Activated CD8-positive, alpha-beta memory T cell treated with anti-CD3 and anti-CD28 coated beads, Interleukin-2, amount 10 ng/mL, durations not matched to agents 7 days and 5 days (primary cell): ENCODE measurements around the gene OLFML1. TPM values are rescaled to one million over a fixed set of nuclear protein-coding genes. Genes with fewer than 3 reads are reported as not detected.
"Not testable (repeated sequence)": the region's sequence is repeated elsewhere in the genome, so short reads cannot be mapped to it uniquely, and the experiment has no call there.

Source experiments
- ATAC-seq: fragments of 150-1000 bp; cut with Tn5 transposase; one replicate; pipeline ENCODE4 v1.10.0; 2021; ENCODE audit warnings: moderate library complexity
- CTCF ChIA-PET: fragments of 350-600 bp; sonication (Branson Sonifier 250); formaldehyde crosslinking; loops from one replicate; lab custom pipeline; 2021; ENCODE audit warnings: antibody characterized with exemption; lab: Charles Lee
- DNase-seq: peaks from one replicate; pipeline ENCODE4 v3.0.0-alpha.2; 2020
- H3K27ac Mint-ChIP-seq: one replicate; pipeline ENCODE4 v1.8.0; 2021; ENCODE audit warnings: mild to moderate bottlenecking, mixed read lengths
- H3K27me3 Mint-ChIP-seq: one replicate; pipeline ENCODE4 v1.8.0; 2021; ENCODE audit warnings: mixed read lengths
- H3K36me3 Mint-ChIP-seq: one replicate; pipeline ENCODE4 v1.8.0; 2021; ENCODE audit warnings: mild to moderate bottlenecking, mixed read lengths
- H3K4me1 Mint-ChIP-seq: one replicate; pipeline ENCODE4 v1.8.0; 2021; ENCODE audit warnings: mixed read lengths
- H3K4me3 Mint-ChIP-seq: one replicate; pipeline ENCODE4 v1.8.0; 2021; ENCODE audit warnings: mild to moderate bottlenecking, moderate library complexity, mixed read lengths
- H3K9me3 Mint-ChIP-seq: one replicate; pipeline ENCODE4 v1.8.0; 2022; ENCODE audit warnings: low read depth, mixed read lengths
- total RNA-seq, 2 experiments: library from RNA; stranded (reverse); gene quantifications; one replicate each; pipeline ENCODE4 v1.2.3, GENCODE V29; 2021

The OLFML1 gene
- total RNA-seq, 2 experiments from 2014 or later: not detected

GRCh38 chr11:7506243-7506642 lies 20.9 kb downstream of the OLFML1 start:
- Mint-ChIP-seq H3K36me3 (no peaks in the 10 kb centered on the region), H3K4me1 (no peaks in the 10 kb centered on the region), H3K27ac (no peak overlapping the region), H3K4me3 (no peak overlapping the region), H3K27me3 (peaks cover 11% of the 10 kb centered on the region), H3K9me3 (no peaks in the 10 kb centered on the region)
- no peak for DNase-seq
- CTCF ChIA-PET: interaction anchor here (1.1 to 1.5 kb wide), 2 partner anchors 153 to 751 kb away, joined by 3 read pairs; no protein-coding TSS in a partner anchor
- no peak for ATAC-seq

DNA sequence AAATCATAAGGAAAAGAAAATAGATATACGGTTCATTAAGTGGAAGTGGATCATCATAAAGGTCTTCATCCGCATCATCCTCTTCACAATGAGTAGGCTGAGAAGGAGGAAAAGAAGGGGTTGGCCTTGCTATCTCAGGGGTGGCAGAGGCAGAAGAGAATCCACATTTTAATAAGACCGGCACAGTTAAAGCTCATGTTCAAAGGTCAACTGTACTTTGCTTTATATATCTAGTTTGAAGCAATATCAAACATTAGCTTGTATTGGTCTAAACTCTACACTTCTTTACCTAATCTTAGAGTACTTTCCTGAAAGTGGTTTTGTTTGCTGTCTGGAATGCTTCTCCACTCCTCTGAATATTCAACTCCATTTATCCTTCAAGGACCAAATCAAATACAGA lies 22.8 kb downstream of the OLFML1 start:
- H3K36me3 Mint-ChIP-seq: no peaks in the 10 kb centered on the region
- no peaks in the 10 kb centered on the region for H3K9me3 Mint-ChIP-seq
- CTCF ChIA-PET: interaction anchor here (0.8 to 1.4 kb wide), 4 partner anchors 9 to 157 kb away, joined by 3 read pairs; no protein-coding TSS in a partner anchor
- H3K4me3 Mint-ChIP-seq: no peak overlapping the region
- DNase-seq: no peak
- no peak for ATAC-seq
- H3K27me3 Mint-ChIP-seq: peaks cover 11% of the 10 kb centered on the region
- peaks cover 4% of the 10 kb centered on the region for H3K4me1 Mint-ChIP-seq
- no peak overlapping the region for H3K27ac Mint-ChIP-seq

- H3K9me3 Mint-ChIP-seq: no peaks in the 10 kb centered on the region
- no peak overlapping the region for H3K4me3 Mint-ChIP-seq
- CTCF ChIA-PET: interaction anchor here (0.8 to 5.0 kb wide), 3 partner anchors 19 to 146 kb away, joined by 3 to 38 read pairs (median 3); no protein-coding TSS in a partner anchor
- H3K27me3 Mint-ChIP-seq: peaks cover 18% of the 10 kb centered on the region
- no peak for ATAC-seq
- H3K36me3 Mint-ChIP-seq: no peaks in the 10 kb centered on the region
- DNase-seq: no peak
- peaks cover 12% of the 10 kb centered on the region for H3K4me1 Mint-ChIP-seq
- H3K27ac Mint-ChIP-seq: no peak overlapping the region
These were observed 24.7 kb downstream of the OLFML1 start for GRCh38 chr11:7509966-7510365.

GRCh38 chr11:7511401-7511800 lies 26.1 kb downstream of the OLFML1 start:
- no peak overlapping the region for H3K4me3 Mint-ChIP-seq
- ATAC-seq: no peak
- no peak for DNase-seq
- H3K27ac Mint-ChIP-seq: no peak overlapping the region
- CTCF ChIA-PET: interaction anchor here (1.5 to 5.3 kb wide), 3 partner anchors 136 to 155 kb away, joined by 3 to 38 read pairs (median 34); no protein-coding TSS in a partner anchor
- H3K4me1 Mint-ChIP-seq: peaks cover 19% of the 10 kb centered on the region
- no peaks in the 10 kb centered on the region for H3K9me3 Mint-ChIP-seq
- H3K27me3 Mint-ChIP-seq: peaks cover 24% of the 10 kb centered on the region
- peaks cover 1% of the 10 kb centered on the region for H3K36me3 Mint-ChIP-seq

GRCh38 chr11:7512525-7513233 lies 27.4 kb downstream of the OLFML1 start:
- DNase-seq (no peak), ATAC-seq (peak; percentile 7)
- Mint-ChIP-seq H3K4me1 (peaks cover 19% of the 10 kb centered on the region), H3K27me3 (peaks cover 25% of the 10 kb centered on the region), H3K27ac (peak overlapping the region; percentile 85), H3K9me3 (no peaks in the 10 kb centered on the region), H3K4me3 (peak overlapping the region; percentile 83), H3K36me3 (peaks cover 1% of the 10 kb centered on the region)
- CTCF ChIA-PET: interaction anchor here (0.7 to 5.3 kb wide), 20 partner anchors 9 to 184 kb away, joined by 3 to 38 read pairs (median 4); no protein-coding TSS in a partner anchor

GRCh38 chr11:7513234-7514098 lies 28.2 kb downstream of the OLFML1 start, which contains the start of gene PPFIBP2:
PPFIBP2 (plus strand) TSS chr11:7513999; CDS start chr11:7549476, 35,477 bp downstream.
- CTCF ChIA-PET: interaction anchor here (0.6 to 5.3 kb wide), 27 partner anchors 8 to 183 kb away, joined by 3 to 38 read pairs (median 4); no protein-coding TSS in a partner anchor

DNA sequence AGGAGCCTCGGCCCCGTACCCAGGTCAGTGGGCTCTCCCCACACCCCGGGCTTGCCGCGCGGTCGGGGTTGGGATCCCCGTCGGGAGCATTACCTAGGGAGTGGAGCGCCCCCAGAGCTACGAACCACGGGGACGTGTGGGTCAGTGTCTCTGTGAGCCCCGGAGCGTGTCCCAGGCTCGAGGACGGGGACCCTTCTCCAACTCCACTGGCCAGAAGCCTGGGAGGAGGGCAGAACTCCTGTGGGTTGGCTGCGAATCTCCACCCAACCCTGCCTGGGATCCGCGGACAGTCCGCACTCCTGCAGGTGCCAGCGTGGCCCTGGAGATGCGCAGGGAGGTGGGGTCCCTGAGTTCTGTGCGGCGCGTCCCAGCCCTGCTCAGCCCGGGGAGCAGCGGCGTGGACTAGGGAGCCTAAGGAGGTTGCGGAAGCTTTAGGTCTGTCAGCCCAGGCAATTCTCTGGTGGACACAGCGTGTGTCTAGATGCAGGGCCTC lies 28.8 kb downstream of the OLFML1 start:
- DNase-seq: no peak
- Mint-ChIP-seq H3K9me3 (no peaks in the 10 kb centered on the region), H3K4me1 (peaks cover 22% of the 10 kb centered on the region), H3K4me3 (peak overlapping the region; percentile 83), H3K27me3 (peaks cover 25% of the 10 kb centered on the region), H3K36me3 (peaks cover 1% of the 10 kb centered on the region), H3K27ac (peak overlapping the region; percentile 35)
- CTCF ChIA-PET: interaction anchor here (0.6 to 5.3 kb wide), 19 partner anchors 8 to 182 kb away, joined by 3 to 38 read pairs (median 4); no protein-coding TSS in a partner anchor
- ATAC-seq: peak; percentile 22

More at GRCh38 chr11:7513234-7514098, 28.2 kb downstream of the OLFML1 start, which contains the start of gene PPFIBP2:
- H3K27ac Mint-ChIP-seq: peak within 1 kb of the TSS; percentile 85
- H3K36me3 Mint-ChIP-seq: peaks cover 1% of the 10 kb centered on the region
- DNase-seq (peak; percentile 85), ATAC-seq (peak; percentile 95)
- no peaks in the 10 kb centered on the region for H3K9me3 Mint-ChIP-seq
- peak within 1 kb of the TSS; percentile 83 for H3K4me3 Mint-ChIP-seq
- peaks cover 25% of the 10 kb centered on the region for H3K27me3 Mint-ChIP-seq
- H3K4me1 Mint-ChIP-seq: peaks cover 19% of the 10 kb centered on the region

GRCh38 chr11:7515447-7515886 lies 30.2 kb downstream of the OLFML1 start:
- H3K36me3 Mint-ChIP-seq: peaks cover 1% of the 10 kb centered on the region
- no peak overlapping the region for H3K4me3 Mint-ChIP-seq

GRCh38 chr11:7516475-7516874 lies 31.2 kb downstream of the OLFML1 start:
- Mint-ChIP-seq H3K9me3 (no peaks in the 10 kb centered on the region), H3K27me3 (peaks cover 25% of the 10 kb centered on the region), H3K27ac (no peak overlapping the region), H3K4me3 (no peak overlapping the region), H3K36me3 (peaks cover 1% of the 10 kb centered on the region), H3K4me1 (peaks cover 22% of the 10 kb centered on the region)
- ATAC-seq (no peak), DNase-seq (no peak)
- CTCF ChIA-PET: interaction anchor here (1.0 kb wide), 1 partner anchor 31 kb away, joined by 3 read pairs; no protein-coding TSS in a partner anchor

More at GRCh38 chr11:7515447-7515886, 30.2 kb downstream of the OLFML1 start:
- peaks cover 22% of the 10 kb centered on the region for H3K4me1 Mint-ChIP-seq
- ATAC-seq (no peak), DNase-seq (no peak)
- CTCF ChIA-PET: interaction anchor here (0.8 to 5.3 kb wide), 5 partner anchors 12 to 151 kb away, joined by 3 to 34 read pairs (median 3); no protein-coding TSS in a partner anchor
- H3K27ac Mint-ChIP-seq: no peak overlapping the region
- peaks cover 25% of the 10 kb centered on the region for H3K27me3 Mint-ChIP-seq
- H3K9me3 Mint-ChIP-seq: no peaks in the 10 kb centered on the region

GRCh38 chr11:7517743-7518142 lies 32.4 kb downstream of the OLFML1 start:
- H3K4me1 Mint-ChIP-seq: peaks cover 20% of the 10 kb centered on the region
- peaks cover 25% of the 10 kb centered on the region for H3K27me3 Mint-ChIP-seq
- not testable (repeated sequence) for H3K36me3 Mint-ChIP-seq, ATAC-seq, H3K9me3 Mint-ChIP-seq, DNase-seq, H3K27ac Mint-ChIP-seq, H3K4me3 Mint-ChIP-seq
- CTCF ChIA-PET: interaction anchor here (0.8 kb wide), 1 partner anchor 10 kb away, joined by 3 read pairs; no protein-coding TSS in a partner anchor

DNA sequence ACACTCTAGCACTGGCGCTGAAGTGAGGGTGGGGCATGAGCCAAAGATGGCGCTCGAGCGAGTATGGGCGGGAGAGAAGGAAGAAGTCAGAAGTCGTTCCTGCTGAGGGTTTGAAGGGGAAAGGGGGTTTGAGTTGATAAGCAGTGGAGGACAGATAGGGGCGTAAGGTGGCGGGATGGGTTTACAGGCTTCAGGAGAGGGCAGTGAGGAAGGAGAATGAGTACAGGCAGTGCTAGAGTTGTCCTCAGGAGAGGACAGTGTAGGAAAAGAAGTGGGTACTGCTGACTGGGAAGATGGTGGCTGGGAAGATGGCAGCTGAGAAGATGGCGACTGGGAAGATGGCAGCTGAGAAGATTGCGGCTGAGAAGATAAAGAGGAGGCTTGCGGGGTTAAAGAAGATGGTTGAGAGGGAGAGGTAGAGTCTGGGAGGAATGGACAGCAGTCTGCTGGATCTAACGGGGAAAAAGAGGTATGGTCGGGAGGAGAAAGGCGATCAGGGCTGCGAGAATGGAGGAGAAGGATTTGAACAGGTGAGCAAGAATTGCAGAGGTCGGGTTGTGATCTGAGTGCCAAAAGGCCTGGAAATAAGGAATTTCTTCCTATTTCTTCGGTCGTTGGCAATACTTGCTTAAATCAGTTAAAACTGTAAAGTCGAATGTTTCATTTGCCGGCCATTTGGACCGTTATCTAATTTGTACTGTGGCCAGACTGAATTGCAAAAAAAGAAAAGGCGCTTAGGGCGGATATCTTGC lies 33.7 kb downstream of the OLFML1 start:
- H3K9me3 Mint-ChIP-seq: no peaks in the 10 kb centered on the region
- CTCF ChIA-PET: no interaction called here
- H3K4me3 Mint-ChIP-seq: no peak overlapping the region
- DNase-seq (no peak), ATAC-seq (no peak)
- H3K27ac Mint-ChIP-seq: no peak overlapping the region
- peaks cover 25% of the 10 kb centered on the region for H3K27me3 Mint-ChIP-seq
- peaks cover 3% of the 10 kb centered on the region for H3K36me3 Mint-ChIP-seq
- peaks cover 17% of the 10 kb centered on the region for H3K4me1 Mint-ChIP-seq
